Left ventricle myocardium inferior (tissue), 1 donor: Measurements from ENCODE around the gene CASP9. TPM values are rescaled to one million over a fixed set of nuclear protein-coding genes. Genes with fewer than 3 reads are reported as not detected.

ENCODE experiments used
- DNase-seq: peaks from one replicate; pipeline ENCODE4 v3.0.0-alpha.2; 2020
- H3K27ac ChIP-seq: fragments of 200-600 bp; replicated peaks from 2 replicates; pipeline ENCODE4 v1.8.0; 2021
- H3K27me3 ChIP-seq: fragments of 200-600 bp; 2 replicates; pipeline ENCODE4 v1.8.0; 2021; ENCODE audit warnings: low read depth
- H3K36me3 ChIP-seq: fragments of 200-600 bp; 2 replicates; pipeline ENCODE4 v1.8.0; 2021
- H3K4me1 ChIP-seq: fragments of 200-600 bp; 2 replicates; pipeline ENCODE4 v1.8.0; 2021
- H3K4me3 ChIP-seq: fragments of 200-600 bp; 2 replicates; pipeline ENCODE4 v1.8.0; 2021; ENCODE audit warnings: mild to moderate bottlenecking, moderate library complexity
- H3K9me3 ChIP-seq: fragments of 200-600 bp; replicated peaks from 2 replicates; pipeline ENCODE4 v1.8.0; 2021
- CTCF ChIP-seq: fragments of 200-600 bp; IDR thresholded peaks from 2 replicates; pipeline ENCODE4 v1.8.0; 2021; ENCODE audit warnings: antibody characterized with exemption, mild to moderate bottlenecking, borderline replicate concordance
- intact Hi-C: fragments of 100-400 bp; cut with micrococcal nuclease; formaldehyde crosslinking; loops from one replicate; pipeline ENCODE4 v1.11.0; 2022
- total RNA-seq: library from RNA; stranded (reverse); fragmentation: NEBNext Ultra II Directional; extraction: Animal tissue kit (Norgen Biotek cat#: 25700); gene quantifications from one replicate; pipeline ENCODE4 v1.2.1, GENCODE V29; 2021
- donor health status: DM: no; HTN: yes; CAD: no; lungs with severe emphysema.

Gene CASP9
- total RNA-seq, 1 donor from 2014 or later, result 14.1 TPM

GRCh38 chr1:15546641-15547040 is 22.6 kb upstream of the CASP9 start:
- TF ChIP-seq CTCF, result no peak
- intact Hi-C loops, result loop anchor here (10.0 kb wide), 1 partner anchor 58 kb away; no protein-coding TSS in a partner anchor
- Histone ChIP-seq H3K36me3 (peaks cover 86% of the 10 kb centered on the region), H3K4me3 (no peak overlapping the region), H3K4me1 (peaks cover 6% of the 10 kb centered on the region), H3K27me3 (no peaks in the 10 kb centered on the region), H3K27ac (no peak overlapping the region), H3K9me3 (no peaks in the 10 kb centered on the region)
- no peak for DNase-seq

GRCh38 chr1:15543589-15544568 is 19.9 kb upstream of the CASP9 start:
- Histone ChIP-seq H3K36me3 (peaks cover 86% of the 10 kb centered on the region), H3K4me1 (no peaks in the 10 kb centered on the region), H3K27me3 (no peaks in the 10 kb centered on the region), H3K4me3 (no peak overlapping the region), H3K27ac (no peak overlapping the region), H3K9me3 (no peaks in the 10 kb centered on the region)
- TF ChIP-seq CTCF, result no peak
- intact Hi-C loops, result loop anchor here (10.0 kb wide), 1 partner anchor 61 kb away; no protein-coding TSS in a partner anchor
- no peak for DNase-seq

- no peaks in the 10 kb centered on the region for H3K27me3 ChIP-seq
- no peak overlapping the region for H3K4me3 ChIP-seq
- H3K36me3 ChIP-seq, result peaks cover 83% of the 10 kb centered on the region
- intact Hi-C loops, result loop anchor here (10.0 kb wide), 1 partner anchor 62 kb away; no protein-coding TSS in a partner anchor
- H3K9me3 ChIP-seq, result no peaks in the 10 kb centered on the region
- no peak for DNase-seq
- no peaks in the 10 kb centered on the region for H3K4me1 ChIP-seq
- H3K27ac ChIP-seq, result no peak overlapping the region
- no peak for TF ChIP-seq CTCF
Measured at GRCh38 chr1:15543251-15543588, 19.2 kb upstream of the CASP9 start.

GRCh38 chr1:15542388-15543250 is 18.6 kb upstream of the CASP9 start:
- H3K4me1 ChIP-seq, result no peaks in the 10 kb centered on the region
- no peaks in the 10 kb centered on the region for H3K27me3 ChIP-seq
- H3K4me3 ChIP-seq, result no peak overlapping the region
- DNase-seq, result no peak
- no peak for TF ChIP-seq CTCF
- H3K36me3 ChIP-seq, result peaks cover 83% of the 10 kb centered on the region
- intact Hi-C loops, result loop anchor here (10.0 kb wide), 1 partner anchor 62 kb away; no protein-coding TSS in a partner anchor
- no peak overlapping the region for H3K27ac ChIP-seq
- H3K9me3 ChIP-seq, result no peaks in the 10 kb centered on the region

GRCh38 chr1:15541231-15541792 is 17.3 kb upstream of the CASP9 start:
- no peak overlapping the region for H3K27ac ChIP-seq
- intact Hi-C loops, result loop anchor here (10.0 kb wide), 1 partner anchor 63 kb away; no protein-coding TSS in a partner anchor
- no peaks in the 10 kb centered on the region for H3K27me3 ChIP-seq
- H3K36me3 ChIP-seq, result peaks cover 83% of the 10 kb centered on the region
- DNase-seq, result no peak
- H3K4me3 ChIP-seq, result no peak overlapping the region
- no peaks in the 10 kb centered on the region for H3K9me3 ChIP-seq
- no peaks in the 10 kb centered on the region for H3K4me1 ChIP-seq
- TF ChIP-seq CTCF, result no peak
